ENCODE data around the gene ARL15. TPM values are rescaled to one million over a fixed set of nuclear protein-coding genes. Genes with fewer than 3 reads are reported as not detected.

The ARL15 gene
- total RNA-seq, 4 donors from 2014 or later: 19.6 to 52.5 (median 30.6) TPM

DNA sequence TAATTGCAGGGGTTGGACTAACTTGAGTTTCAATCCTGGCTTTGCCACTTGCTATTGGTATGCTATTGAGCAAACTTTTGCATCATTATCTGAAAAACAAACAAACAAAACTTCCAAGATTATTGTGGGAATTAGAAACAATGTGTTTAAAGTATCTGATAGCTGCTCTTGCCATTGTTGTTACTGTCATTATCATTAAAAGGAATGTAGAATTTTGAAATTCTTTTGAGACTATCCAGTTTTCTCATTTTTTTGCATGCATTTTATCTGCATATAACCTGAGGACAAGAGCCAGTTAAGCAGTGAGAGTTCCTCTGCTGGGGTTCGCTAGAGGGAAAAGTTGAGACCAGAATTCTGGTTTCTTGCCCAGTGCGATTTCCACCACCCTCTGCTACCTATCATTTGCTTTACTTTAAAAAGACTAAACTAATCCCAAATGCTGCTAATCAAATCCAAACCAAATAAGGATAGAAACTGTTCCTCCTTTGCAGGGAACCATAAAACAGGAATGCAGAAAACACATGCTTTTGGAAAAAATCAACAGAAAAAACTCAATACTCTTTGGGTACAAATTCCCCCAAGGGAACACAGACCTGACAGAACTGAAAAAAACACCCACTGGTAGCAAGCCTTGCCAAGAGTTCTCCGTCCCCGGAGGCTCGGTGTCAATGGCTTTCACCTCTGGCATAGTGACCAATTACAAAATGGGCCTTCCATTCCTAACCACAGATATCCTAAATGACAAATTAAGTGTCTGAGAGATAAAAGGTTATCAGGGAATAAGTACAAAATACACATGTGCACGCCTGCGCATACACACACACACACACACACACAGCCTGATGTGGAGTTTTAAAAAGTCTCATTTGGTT lies 373.7 kb downstream of the ARL15 start:
- TF ChIP-seq, protein P1, sequence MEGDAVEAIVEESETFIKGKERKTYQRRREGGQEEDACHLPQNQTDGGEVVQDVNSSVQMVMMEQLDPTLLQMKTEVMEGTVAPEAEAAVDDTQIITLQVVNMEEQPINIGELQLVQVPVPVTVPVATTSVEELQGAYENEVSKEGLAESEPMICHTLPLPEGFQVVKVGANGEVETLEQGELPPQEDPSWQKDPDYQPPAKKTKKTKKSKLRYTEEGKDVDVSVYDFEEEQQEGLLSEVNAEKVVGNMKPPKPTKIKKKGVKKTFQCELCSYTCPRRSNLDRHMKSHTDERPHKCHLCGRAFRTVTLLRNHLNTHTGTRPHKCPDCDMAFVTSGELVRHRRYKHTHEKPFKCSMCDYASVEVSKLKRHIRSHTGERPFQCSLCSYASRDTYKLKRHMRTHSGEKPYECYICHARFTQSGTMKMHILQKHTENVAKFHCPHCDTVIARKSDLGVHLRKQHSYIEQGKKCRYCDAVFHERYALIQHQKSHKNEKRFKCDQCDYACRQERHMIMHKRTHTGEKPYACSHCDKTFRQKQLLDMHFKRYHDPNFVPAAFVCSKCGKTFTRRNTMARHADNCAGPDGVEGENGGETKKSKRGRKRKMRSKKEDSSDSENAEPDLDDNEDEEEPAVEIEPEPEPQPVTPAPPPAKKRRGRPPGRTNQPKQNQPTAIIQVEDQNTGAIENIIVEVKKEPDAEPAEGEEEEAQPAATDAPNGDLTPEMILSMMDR (IDR thresholded peaks at IDR 0.05; ENCODE audit: low read depth): no peak

DNA sequence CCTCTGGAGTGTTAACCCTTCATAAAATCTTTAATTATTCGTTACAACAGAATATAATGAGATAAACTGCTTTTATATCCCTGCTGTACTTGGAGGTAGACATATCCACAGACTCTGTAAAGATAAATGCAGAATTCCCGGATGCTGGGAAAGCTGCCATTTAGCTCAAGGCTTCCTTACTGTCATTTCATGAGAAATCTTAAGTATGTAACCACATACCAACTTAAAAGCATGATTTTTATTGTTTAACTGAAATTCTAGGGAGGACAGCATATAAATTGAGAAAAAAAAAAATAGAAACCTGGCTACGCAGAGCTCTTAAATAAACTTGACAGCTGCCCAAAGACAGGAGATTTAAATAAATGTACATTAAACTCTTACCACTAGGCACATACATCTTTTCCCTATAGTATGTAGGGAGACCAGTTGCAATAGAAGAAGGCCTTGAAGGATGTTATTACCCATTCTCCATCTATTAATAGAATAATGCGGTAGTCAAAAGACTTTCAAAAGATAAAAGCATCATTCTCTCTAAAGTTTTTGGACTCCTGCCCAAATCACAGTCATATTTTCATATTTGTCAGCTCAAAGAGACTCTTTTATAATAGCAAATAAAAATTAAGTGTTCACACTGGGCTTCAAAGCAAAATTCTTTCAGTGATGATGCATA lies 376.1 kb downstream of the ARL15 start:
- TF ChIP-seq, protein P1 (IDR thresholded peaks at IDR 0.05; ENCODE audit: low read depth): no peak

DNA sequence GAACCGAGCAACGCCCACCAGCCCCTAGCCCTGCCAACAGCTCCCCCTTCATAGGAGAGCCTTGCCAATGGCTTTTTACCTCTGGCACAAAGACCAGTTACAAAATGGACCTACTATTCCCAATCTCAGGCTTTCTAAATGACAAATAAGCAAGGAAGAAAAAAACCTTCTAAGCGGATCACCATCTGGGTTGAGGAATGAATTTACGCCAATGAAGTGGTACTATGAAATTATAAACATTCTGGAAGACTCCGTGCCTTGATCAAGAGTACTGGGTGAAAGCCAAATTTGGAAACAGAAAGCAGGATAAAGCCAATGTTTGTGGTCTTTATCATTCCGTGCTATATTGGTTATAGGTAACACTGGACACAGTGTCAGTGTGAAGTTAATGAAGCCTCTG lies 378.0 kb downstream of the ARL15 start:
- TF ChIP-seq, protein P1 (IDR thresholded peaks at IDR 0.05; ENCODE audit: low read depth): no peak

DNA sequence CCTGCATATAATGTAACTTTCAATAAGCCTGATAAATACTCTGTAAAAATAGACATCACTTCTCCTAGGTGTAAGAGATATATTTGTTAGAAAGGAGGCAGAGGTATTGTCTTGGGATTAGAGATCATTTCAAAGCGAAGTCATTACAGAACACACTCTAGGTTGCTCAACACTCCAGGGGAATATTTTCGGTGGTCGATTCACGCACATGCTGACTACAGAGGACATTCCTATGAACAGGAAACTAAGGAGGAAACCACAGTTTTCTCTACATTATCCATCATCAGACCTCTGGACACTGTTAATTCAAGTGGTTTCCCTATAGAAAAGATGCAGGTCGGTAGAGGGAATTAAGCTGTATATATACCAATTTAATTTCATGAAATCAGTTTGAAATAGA lies 379.9 kb downstream of the ARL15 start:
- TF ChIP-seq, protein P1 (IDR thresholded peaks at IDR 0.05; ENCODE audit: low read depth): no peak

DNA sequence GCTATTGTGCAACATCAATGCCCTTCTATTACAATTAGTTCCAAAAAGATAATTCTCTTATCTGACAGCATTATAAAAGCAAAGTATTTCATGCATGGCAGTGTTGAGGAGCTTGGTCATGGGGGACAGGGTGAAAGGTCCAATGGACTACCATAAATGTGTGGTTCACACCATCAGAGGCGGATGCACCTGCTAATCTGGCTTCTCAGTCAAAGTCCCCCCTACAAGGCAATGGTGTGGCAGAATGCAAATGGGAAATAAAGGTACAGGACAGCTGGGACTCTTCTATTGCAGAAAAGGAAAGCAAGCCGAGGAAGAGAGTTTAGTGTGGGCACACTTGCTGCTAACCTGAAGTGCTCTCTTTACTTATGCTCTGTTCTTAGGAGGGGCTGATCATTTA lies 380.8 kb downstream of the ARL15 start:
- TF ChIP-seq, protein P1 (IDR thresholded peaks at IDR 0.05; ENCODE audit: low read depth): no peak

DNA sequence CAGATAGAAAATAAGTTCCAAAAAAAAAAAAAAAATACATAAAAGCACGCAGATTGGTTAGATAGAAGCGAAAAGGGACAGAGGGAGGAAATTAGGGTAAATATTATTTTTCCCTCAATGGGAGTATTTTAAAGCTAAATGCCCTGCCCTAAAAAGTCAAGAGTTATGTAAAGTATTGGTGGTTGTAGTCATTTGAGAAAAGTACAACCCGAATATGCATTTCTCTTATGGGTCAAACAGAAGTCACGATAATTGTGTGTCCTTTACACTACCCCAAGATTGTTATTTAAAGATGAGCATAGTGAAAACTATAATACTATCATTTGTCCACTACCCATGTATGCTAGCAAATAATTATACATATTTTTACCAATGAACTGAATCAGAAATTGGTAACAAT lies 381.2 kb downstream of the ARL15 start:
- TF ChIP-seq, protein P1 (IDR thresholded peaks at IDR 0.05; ENCODE audit: low read depth): no peak

DNA sequence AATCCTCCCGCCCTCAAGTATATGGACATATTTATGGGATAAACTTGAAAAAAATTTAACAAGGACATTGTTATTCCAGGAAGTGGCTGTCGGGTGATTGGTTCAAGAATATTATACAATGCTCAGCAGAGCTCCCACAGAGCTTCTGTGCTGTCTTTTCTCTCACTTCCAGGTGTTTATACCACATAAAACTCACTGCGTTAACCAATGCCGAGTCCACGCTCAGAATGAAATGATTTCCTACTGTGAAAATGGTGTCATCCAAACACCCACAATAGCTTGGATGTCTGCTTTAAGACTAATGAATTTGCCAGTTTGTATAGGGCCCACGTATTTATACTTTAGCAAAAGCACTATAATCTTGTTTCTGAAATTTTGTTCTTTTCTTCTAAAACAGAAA lies 381.7 kb downstream of the ARL15 start:
- TF ChIP-seq, protein P1 (IDR thresholded peaks at IDR 0.05; ENCODE audit: low read depth): no peak
